Activated gamma-delta T cell (primary cell): ENCODE measurements around the gene HSPA4.

Experiments
- DNase-seq: peaks from one replicate; lab custom pipeline; 2025; lab: John Stamatoyannopoulos, UW

The HSPA4 gene

GRCh38 chr5:133106343-133106742, 54.5 kb downstream of the HSPA4 start:
- DNase-seq = no peak

- DNase-seq = no peak
These were observed 55.2 kb downstream of the HSPA4 start for GRCh38 chr5:133106761-133107572.

- DNase-seq = no peak
These were observed 56.7 kb downstream of the HSPA4 start for GRCh38 chr5:133108481-133108921.

GRCh38 chr5:133109655-133110483, 58.1 kb downstream of the HSPA4 start:
- no peak for DNase-seq

- DNase-seq = no peak
These were observed 58.9 kb downstream of the HSPA4 start for GRCh38 chr5:133110709-133111108.

DNA sequence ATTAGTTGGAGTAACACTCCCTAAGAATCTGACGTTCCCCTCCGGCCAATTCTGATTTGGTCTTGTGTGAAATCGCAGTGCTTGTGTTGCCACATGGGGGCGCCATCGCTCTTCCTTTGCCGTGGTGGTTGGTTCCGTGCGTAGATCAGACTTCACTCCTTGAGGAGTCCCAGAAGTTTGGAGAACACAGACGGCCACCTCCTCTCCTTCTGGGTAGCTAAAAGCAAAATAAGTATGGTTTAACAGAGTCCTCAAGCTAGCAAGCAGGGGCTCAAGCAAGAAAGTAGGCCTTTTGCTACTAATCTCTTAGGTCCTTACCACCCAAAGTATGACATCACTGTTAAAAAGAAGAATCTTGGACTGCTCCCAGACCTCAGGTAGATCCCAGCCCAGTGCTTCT, 59.5 kb downstream of the HSPA4 start:
- DNase-seq = no peak

DNA sequence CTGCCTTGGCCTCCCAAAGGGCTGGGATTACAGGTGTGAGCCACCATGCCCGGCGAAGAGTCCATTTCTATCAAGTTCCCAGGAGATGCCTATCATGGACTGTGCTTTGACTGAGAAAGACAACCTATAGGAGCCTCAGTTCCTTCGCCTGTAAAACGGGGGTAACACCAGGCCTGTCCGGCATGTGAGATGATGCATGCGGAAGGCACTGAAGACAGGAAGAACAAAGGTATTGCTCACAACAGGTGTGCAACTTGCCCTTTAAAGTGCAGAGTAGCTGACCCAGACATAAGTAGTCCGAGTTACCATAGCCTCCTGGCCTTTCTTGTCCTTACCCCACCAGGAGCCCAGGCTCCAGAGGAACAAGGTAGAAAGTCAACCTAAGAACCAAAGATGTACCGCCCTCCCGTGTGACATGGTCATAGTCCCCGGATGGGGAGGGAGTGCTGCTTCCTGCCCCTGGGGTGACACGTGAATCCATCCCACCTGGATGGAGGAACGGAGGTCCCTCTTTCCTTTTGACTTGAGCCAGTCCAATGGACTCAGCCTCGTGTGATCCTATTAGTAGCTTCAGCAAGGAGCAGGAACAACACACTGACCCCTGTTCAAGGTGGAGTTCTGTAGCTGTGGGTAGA, 60.3 kb downstream of the HSPA4 start:
- DNase-seq = no peak

- DNase-seq = no peak
These were observed 61.7 kb downstream of the HSPA4 start for GRCh38 chr5:133113331-133114061.

DNA sequence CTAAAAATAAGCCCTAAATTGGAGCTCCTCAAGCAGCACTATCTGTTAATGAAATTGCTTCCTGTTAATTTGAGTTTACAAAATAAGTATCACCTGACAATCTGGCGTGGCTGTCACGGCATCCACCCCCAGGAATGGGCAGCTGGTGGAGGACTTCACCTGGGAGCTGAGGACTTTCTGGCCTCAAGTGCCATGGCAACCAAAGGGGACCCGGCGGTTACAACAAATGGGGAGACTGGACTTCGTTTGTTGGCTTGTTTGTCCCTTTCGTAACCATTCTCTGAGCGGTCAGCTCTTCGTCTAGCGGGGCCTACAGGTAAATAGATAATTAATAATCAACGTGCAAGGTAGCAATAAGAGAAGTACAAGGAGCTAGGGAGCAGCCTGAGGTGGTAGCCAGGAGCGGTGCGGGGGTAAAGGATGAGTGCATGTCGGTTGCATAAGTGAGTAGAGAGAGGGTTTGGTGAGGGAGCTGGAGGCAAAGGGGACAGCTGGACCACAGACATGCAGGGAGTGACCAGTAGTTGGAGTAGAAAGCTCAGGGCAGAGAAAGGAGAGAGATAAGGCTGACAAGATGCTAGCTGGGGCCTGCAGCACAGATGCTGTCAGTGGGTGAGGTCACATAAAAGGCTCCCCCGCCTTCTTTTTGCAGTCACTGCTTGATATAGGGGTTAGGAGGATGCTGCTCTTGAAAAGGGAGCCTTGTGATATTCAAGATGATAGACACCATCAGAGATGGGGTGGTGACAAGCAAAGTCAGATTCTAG, 62.5 kb downstream of the HSPA4 start:
- no peak for DNase-seq

DNA sequence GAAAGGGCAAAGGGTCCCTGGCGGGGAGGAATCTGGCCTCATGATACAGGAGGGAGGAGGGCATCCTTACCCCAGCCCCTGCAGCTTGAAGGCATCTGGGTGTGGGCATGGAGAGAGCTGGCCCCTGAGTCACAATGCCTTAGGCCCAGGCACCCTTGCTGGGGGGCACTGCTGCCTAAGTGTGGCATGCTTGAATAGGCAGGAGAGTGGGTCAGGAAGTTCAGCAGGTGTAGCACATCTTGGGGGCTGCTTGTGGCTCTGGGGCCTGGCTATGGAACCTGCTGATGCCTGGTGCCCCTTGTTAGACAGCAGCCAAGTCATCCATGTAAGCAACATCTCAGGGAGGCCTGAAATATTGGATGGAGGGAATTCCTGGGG, 63.1 kb downstream of the HSPA4 start:
- no peak for DNase-seq

DNA sequence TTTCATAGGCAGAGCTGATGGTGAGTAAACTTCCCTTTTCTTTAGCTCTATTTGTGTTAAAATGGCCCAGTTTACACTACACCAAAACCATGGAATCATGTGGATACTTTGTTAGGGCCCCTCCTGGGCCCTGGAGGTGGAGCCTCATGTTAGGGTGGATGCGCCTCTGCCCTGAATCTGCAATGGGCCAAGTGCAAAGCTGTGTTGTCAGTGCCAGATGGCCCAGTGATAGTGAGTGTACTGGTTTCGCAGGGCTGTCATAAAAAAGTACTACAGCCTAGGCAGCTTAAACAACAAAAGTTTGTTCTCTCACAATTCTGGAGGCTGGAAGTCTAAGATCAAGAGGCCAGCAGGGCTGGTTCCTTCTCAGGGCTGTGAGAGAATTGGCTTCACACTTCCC, 64.8 kb downstream of the HSPA4 start:
- no peak for DNase-seq

DNA sequence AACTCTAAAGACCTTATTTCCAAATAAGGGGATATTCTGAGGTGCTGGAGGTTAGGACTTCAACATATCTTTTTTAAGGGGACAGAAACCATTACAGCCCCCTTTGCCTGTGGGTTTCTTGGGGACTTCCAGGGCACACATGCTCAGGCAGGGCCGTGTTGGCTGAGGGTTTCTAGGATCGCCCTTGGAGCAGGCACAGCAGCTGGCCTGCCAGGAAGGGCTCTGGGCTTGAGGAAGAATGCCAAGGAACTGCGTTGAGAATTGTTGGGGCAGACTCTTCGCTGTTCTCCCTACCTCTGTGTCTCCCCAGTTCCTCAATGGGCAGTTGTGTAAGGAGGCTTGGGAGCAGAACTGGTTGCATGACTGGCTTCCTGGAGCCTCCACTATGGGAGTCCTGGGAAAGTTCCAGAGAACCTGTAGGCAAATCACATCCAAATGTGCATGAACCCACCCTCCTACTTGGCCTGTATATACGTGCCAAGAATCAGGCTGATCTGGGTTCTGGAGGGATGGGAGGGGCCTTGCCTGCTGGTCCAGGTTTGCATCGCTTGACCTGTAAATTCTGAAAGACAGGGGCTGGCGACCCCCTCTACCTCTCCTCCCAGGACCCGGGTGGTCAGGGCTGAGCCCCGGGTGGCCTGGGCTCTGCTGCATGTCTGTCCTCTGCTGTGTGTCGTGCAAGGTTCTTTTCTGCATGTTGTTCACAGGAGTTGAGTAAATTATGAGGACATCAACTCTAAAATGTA, 65.5 kb downstream of the HSPA4 start:
- no peak for DNase-seq

GRCh38 chr5:133117912-133118445, 66.2 kb downstream of the HSPA4 start:
- no peak for DNase-seq

DNA sequence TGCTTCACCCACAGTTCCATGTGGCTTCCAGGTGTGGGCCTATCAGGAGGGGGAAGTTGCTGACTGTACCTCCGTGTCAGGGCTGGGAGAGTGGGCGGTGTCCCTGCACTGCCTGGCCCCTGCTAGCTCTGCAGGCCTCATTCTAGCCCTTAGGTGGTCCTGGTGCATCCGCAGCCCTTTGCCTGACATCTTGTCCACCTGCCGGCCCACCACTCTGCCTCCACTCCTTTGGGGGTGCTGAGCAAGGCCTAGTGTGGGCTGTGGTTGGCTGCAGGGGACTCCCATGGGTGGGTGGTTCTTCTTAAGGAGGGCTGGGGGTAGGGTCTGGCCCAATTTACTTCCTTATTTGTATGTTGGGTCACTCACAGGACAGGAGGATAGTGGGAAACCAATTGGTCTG, 66.9 kb downstream of the HSPA4 start:
- no peak for DNase-seq

DNA sequence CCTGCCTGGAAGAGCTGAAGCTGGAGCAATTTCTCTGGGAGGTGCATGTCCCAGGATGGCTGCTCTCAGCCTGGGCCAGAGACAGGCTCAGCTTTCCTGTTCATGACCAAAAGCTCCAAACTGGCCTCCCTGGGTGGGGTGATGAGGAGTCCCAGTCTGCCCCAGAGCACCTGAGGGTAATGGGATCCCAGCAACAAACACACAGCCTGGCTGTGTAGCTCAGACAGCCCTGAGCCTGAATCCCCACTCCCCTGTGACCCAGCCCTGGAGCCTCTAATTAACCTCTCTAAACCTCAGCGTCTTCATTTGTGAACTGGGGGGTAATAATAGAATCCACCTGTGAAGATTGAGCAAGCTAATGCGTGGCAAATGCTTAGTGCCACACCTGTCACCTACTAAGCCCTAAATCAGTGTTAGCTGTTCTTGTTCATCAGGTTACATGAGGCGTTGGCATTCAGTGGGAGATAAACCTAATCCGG, 67.5 kb downstream of the HSPA4 start:
- DNase-seq = no peak

DNA sequence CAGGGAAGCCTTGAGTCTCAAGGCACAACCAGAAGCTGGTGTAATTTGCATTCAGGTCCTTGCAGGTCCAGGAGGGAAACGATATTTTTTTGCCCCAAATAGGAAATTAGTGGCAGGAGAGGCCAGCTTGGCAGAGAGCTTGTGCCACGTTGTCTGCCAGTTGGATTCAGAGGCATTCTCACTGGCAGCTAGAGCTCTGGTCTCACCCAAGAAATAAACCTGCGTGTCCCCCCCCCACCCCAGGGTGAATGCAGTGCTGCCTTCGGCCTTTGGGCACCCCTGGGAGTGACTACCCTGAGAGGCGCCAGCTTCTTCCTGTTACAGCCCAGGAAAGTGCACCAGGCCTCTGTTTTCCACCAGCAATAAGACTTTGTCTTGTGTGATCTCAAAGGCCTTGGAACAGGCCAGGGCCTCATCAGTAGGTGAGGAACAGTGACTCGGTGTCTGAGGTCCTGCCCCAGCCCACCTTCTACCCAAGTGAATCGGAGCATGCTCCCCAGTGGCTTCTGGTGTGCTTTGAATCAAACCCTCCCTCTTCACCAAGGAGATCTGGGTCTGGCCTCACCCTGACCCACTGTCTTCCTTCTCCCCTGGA, 68.4 kb downstream of the HSPA4 start:
- no peak for DNase-seq

GRCh38 chr5:133121080-133121479, 69.3 kb downstream of the HSPA4 start:
- DNase-seq = no peak

DNA sequence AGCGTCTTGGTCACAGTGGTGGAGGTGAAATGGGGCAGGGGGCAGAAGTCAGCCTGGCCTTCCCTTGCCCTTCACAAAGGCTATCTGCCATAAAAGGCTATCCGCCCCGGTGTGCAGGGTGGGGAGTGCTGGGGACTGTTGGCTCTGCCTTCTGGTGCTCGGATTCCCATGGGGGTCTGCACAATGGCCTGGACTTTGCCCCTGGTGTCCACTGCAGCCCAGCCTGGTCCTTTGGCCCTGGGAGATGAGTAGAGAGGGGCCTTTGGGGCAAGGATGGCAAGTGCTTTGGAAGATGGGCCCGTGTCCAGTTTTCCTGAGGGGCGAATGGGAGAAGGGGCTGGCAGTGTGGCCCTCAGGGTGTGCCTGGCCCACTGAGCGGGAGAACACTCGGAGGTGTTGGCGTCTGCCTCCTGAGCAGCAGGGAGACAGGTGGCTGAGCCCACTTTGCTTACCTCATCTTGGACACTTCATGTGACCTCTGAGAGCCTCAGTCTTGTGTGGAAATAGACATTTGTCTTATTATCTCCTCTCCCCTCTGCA, 69.9 kb downstream of the HSPA4 start:
- DNase-seq = no peak

DNA sequence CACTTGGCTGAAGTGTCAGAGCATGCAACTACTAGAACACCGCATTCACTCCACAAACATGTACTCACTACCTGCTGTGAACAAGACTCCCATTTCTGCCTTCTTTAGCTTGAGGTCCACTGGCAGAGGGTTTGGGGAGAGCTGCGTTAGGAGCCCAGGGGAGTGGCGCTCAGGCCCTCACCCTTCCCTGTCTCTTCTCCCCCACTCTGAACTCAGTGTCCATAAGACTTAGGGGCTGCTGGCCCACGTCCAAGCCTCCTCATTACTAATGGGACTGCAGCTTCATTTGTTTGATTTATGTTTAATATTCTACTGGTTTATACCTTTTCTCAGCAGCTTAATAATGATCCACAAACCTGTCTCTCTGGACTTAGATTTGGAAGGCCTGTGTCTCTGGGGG, 70.9 kb downstream of the HSPA4 start:
- DNase-seq = no peak
